Activated CD4-positive, alpha-beta T cell treated with anti-CD3 and anti-CD28 coated beads, Interleukin-2, amount 50 U/mL, for 48 hours (primary cell): Measurements from ENCODE around the gene BPHL.
A peak's percentile ranks its signal among the peaks of the same experiment; 100 is the strongest.
"Not testable (repeated sequence)": the region's sequence is repeated elsewhere in the genome, so short reads cannot be mapped to it uniquely, and the experiment has no call there.

Source experiments
- DNase-seq, 2 experiments: peaks; one replicate each; pipeline ENCODE4 v3.0.0-alpha.2; 2020

BPHL gene

GRCh38 chr6:3157131-3157933, 38.8 kb downstream of the BPHL start, which contains the start of gene TUBB2A:
Gene TUBB2A (minus strand): TSS chr6:3157544. CDS start chr6:3157463, 81 bp downstream.
- peak; percentile 81 for DNase-seq

GRCh38 chr6:3159805-3160781, 41.6 kb downstream of the BPHL start:
- DNase-seq: peak; percentile 36 to 37

GRCh38 chr6:3162067-3162497, 43.6 kb downstream of the BPHL start:
- no peak for DNase-seq

GRCh38 chr6:3162565-3163247, 44.2 kb downstream of the BPHL start:
- DNase-seq: peak; percentile 53 to 62

- no peak for DNase-seq
Observed at GRCh38 chr6:3163248-3163594, 44.7 kb downstream of the BPHL start.

GRCh38 chr6:3164388-3164787, 45.9 kb downstream of the BPHL start:
- DNase-seq: no peak

GRCh38 chr6:3165631-3166534, 47.4 kb downstream of the BPHL start:
- DNase-seq: no peak

GRCh38 chr6:3166535-3167225, 48.2 kb downstream of the BPHL start:
- DNase-seq: not testable (repeated sequence)

GRCh38 chr6:3168046-3168445, 49.5 kb downstream of the BPHL start:
- not testable (repeated sequence) for DNase-seq

GRCh38 chr6:3170676-3171075, 52.2 kb downstream of the BPHL start:
- not testable (repeated sequence) for DNase-seq

GRCh38 chr6:3171313-3172175, 53.0 kb downstream of the BPHL start:
- not testable (repeated sequence) for DNase-seq

- not testable (repeated sequence) for DNase-seq
Observed at GRCh38 chr6:3172789-3173188, 54.3 kb downstream of the BPHL start.

GRCh38 chr6:3173636-3174089, 55.2 kb downstream of the BPHL start:
- DNase-seq: not testable (repeated sequence)

GRCh38 chr6:3175715-3176402, 57.3 kb downstream of the BPHL start:
- DNase-seq: no peak

- peak; percentile 34 to 53 for DNase-seq
Observed at GRCh38 chr6:3176562-3177355, 58.2 kb downstream of the BPHL start.

- not testable (repeated sequence) for DNase-seq
Observed at GRCh38 chr6:3178666-3179065, 60.2 kb downstream of the BPHL start.

- DNase-seq: not testable (repeated sequence)
Observed at GRCh38 chr6:3179945-3180344, 61.4 kb downstream of the BPHL start.

GRCh38 chr6:3181105-3181504, 62.6 kb downstream of the BPHL start:
- no peak for DNase-seq

GRCh38 chr6:3183066-3183465, 64.6 kb downstream of the BPHL start:
- no peak for DNase-seq
